Measurements from ENCODE around the gene CCDC172.

The CCDC172 gene

DNA sequence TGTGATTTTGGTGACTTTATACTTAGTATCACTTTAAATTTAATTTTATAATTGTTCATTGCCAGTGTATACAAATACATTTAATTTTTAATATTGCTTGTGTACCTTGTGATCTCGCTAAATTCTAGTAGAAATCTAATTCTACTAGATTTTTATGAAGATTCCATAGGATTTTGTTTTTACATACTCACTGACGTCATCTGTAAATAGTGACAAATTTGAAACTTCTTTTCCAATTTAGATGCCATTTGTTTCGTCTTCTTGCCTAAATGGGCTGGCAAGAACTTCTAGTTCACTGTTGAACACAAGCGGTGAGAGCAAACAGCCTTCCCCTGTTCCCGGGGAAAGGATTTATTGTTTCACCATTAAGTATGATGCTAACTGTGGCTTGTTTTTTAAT lies 86.1 kb downstream of the CCDC172 start:
- TF ChIP-seq, protein P1, sequence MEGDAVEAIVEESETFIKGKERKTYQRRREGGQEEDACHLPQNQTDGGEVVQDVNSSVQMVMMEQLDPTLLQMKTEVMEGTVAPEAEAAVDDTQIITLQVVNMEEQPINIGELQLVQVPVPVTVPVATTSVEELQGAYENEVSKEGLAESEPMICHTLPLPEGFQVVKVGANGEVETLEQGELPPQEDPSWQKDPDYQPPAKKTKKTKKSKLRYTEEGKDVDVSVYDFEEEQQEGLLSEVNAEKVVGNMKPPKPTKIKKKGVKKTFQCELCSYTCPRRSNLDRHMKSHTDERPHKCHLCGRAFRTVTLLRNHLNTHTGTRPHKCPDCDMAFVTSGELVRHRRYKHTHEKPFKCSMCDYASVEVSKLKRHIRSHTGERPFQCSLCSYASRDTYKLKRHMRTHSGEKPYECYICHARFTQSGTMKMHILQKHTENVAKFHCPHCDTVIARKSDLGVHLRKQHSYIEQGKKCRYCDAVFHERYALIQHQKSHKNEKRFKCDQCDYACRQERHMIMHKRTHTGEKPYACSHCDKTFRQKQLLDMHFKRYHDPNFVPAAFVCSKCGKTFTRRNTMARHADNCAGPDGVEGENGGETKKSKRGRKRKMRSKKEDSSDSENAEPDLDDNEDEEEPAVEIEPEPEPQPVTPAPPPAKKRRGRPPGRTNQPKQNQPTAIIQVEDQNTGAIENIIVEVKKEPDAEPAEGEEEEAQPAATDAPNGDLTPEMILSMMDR (IDR thresholded peaks at IDR 0.05) = no peak

DNA sequence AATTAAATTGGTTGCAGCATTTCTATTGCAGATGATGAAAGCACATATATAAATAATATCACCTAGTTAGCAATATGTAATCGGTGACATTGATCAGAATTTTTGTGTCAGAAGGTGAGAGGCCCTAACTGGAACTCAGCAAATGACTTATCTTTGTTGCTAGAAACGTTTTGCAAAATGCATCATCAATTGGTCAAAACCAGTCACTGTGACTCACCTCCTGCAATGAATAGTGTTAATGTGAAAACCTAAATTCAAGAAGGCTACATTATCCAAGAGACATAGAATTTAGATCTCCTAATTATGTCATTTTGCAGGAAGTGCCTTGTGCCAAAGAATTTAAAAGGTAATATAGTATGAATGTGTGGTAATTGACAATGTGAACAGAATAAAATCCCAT lies 93.6 kb downstream of the CCDC172 start:
- TF ChIP-seq, protein P1 (IDR thresholded peaks at IDR 0.05) = no peak

DNA sequence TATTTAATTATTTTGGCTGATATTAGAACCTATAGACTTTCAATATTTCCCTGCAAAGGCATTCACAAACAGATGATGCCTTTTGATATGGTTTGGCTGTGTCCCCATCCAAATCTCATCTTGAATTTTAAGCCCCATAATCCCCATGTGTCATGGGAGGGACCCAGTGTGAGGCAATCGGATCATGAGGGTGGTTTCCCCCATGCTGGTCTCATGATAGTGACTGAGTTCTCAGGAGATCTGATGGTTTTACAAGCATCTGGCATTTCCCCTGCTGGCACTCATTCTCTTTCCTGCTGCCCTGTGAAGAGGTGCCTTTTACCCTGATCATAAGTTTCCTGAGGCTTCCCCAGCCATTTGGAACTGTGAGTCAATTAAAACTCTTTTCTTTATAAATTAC lies 94.1 kb downstream of the CCDC172 start:
- TF ChIP-seq, protein P1 (IDR thresholded peaks at IDR 0.05) = no peak

DNA sequence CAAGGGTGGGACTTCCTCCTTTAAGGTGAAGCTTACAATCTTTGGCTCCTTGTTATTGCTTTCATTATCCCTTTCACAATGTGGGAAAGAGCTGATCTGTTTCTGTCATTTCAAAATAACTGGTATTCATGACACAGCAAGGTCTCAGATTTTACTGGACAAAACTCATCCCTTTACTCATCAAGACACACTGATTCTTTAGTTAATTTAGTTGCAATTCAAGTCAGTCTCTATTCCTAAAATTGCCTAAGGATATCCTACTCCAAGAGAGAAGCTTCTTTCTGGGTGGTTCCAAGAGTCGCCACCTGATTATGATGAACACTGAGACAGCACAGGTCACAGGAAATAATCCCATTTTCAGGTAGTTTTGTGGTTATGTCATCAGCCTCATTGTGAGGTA lies 97.6 kb downstream of the CCDC172 start:
- TF ChIP-seq, protein P1 (IDR thresholded peaks at IDR 0.05) = no peak

DNA sequence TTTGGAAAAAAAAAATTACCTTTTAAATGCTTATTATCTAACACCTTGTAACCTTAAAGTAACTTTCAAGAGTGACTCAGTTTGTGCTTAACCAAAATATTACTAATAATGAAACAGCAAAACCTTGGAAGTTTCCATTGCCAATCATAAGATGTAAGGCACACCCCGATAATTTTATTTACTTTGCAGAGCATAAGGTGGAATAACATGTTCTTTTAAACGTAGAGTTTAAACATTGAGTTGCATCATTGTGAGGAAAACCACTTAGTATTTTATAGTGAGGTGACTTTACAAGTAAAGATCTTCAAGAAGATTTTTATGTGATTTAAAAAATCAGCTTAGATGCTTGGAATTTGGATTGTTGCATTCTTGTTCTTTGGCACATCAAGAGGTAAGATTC lies 103.4 kb downstream of the CCDC172 start, which contains the start of gene PNLIPRP3:
Gene PNLIPRP3, plus strand, starts transcription at position 177 of the 400 bp plus-strand sequence. Its CDS starts 166 bp downstream, at position 343.
- TF ChIP-seq, protein P1 (IDR thresholded peaks at IDR 0.05) = no peak

DNA sequence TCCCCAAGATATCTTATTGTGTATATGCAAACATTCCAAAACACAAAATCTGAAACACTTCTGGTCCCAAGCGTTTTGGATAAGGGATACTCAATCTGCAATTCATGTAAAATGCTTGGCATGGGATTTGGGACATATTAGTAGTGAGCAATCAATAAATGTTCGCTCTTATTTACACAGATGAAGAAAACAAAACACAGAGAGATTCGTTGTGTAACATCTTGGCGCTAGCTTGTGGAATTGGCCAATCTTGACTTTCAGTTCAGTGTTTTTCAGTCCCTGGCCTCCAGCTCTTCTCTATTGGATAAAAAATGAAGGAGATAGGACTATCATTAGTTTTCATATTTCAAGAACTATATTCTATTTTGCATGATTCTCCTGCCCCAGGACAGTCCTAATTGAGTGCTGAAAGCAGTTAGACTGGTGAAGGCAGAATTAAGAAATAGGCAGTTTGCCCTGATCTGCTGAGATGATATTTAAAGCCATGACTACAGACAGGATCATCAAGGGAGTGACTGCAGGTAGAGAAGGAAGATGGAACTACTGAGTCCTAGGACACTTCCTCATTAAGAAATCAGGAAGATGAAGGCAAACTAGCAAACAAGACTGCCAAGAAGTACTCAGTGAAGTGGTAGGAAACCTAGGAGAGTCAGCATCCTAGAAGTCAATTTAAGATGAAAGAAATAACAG lies 105.2 kb downstream of the CCDC172 start:
- TF ChIP-seq, protein P1 (IDR thresholded peaks at IDR 0.05) = no peak
